ENCODE measurements around the gene ASTN2. TPM values are rescaled to one million over a fixed set of nuclear protein-coding genes. Genes with fewer than 3 reads are reported as not detected.

ASTN2 gene
- total RNA-seq, 1 experiment from 2014 or later = 4.8 TPM

DNA sequence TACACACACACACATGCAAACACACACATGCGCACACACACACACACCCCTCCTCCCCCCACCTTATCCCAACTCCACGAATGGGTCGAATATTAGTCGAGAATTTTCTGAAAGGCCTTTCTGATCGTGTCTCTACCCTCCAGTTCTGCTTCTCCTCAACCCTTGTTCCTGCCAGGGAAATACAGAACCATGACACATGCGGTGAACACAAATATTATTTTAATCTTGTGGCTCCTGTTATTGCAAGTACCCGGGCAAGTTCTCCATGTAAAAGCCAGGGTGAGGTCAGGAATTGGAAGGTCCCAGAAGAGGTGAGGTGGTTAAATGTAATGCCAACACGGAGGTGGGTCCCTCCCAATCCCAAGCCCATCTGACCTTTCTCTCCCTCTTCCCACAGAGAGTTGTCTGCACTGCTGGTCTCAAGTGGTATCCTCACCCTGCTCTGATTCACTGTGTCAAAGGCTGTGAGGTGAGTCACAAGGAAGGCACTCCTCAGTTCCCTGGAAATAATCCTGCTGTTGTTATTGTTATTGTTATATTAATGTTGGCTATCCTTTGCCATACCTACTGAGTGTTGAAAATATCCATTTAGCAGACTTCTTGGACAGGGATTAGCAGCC, 1037.6 kb downstream of the ASTN2 start:
- Histone ChIP-seq H3K9ac (ENCODE audit: low read length) (no peak overlapping the region), H3K27ac (ENCODE audit: low read depth, low read length) (no peak overlapping the region), H4K20me1 (ENCODE audit: insufficient read depth) (no peaks in the 10 kb centered on the region), H2AFZ (ENCODE audit: low read depth, low read length, poor library complexity, severe bottlenecking) (no peak overlapping the region), H3K79me2 (ENCODE audit: insufficient read depth, low read length) (no peaks in the 10 kb centered on the region), H3K9me3 (ENCODE audit: control insufficient read depth in 1 of 2, insufficient read depth in 1 of 2, low read depth in 1 of 2, low read length in 2 of 2) (no peaks in the 10 kb centered on the region), H3K36me3 (ENCODE audit: control insufficient read depth in 1 of 2, insufficient read depth in 2 of 2, low read length in 2 of 2) (no peaks in the 10 kb centered on the region), H3K4me1 (ENCODE audit: control insufficient read depth in 1 of 2, insufficient read depth in 2 of 2, low read length in 2 of 2) (peaks cover 11 to 17% of the 10 kb centered on the region in 2 experiments), H3K4me2 (ENCODE audit: low read length) (peak overlapping the region; percentile 67), H3K4me3 (replicated peaks in 1 of 2; ENCODE audit: low read depth in 1 of 2, low read length in 2 of 2) (no peak overlapping the region), H3K27me3 (ENCODE audit: insufficient read depth, low read length) (no peaks in the 10 kb centered on the region), H3K9me2 (ENCODE audit: insufficient read depth) (no peaks in the 10 kb centered on the region)
- TF ChIP-seq ZFX (IDR thresholded peaks at IDR 0.05) = no peak
- TF ChIP-seq JUND (IDR thresholded peaks at IDR 0.05) = peak; percentile 71
- TF ChIP-seq SP1 (IDR thresholded peaks at IDR 0.05; ENCODE audit: low read depth) = peak; percentile 63
- TF ChIP-seq, protein P1, sequence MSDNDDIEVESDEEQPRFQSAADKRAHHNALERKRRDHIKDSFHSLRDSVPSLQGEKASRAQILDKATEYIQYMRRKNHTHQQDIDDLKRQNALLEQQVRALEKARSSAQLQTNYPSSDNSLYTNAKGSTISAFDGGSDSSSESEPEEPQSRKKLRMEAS (IDR thresholded peaks at IDR 0.05) = 0 out of 2 replicates have a peak, but pooled peaks have one; percentile 36
- TF ChIP-seq CBX3 (IDR thresholded peaks at IDR 0.05; ENCODE audit: low read depth) = peak; percentile 80; the same call in 1 of the 2 replicates
- TF ChIP-seq FOSL1 (IDR thresholded peaks at IDR 0.05; ENCODE audit: low read depth) = peak; percentile 78
- no peak for TF ChIP-seq EZH2 (IDR thresholded peaks at IDR 0.05)
- DNase-seq (ENCODE audit: low read depth, low spot score) = peak; percentile 57
- RAD21 ChIA-PET (ENCODE audit: low non-redundant PET in 1 of 2, low total read pairs in 2 of 2, uncharacterized antibody in 2 of 2, unreplicated experiment in 2 of 2) = no interaction called here
- CTCF ChIA-PET = no interaction called here
- peak; percentile 97 for ATAC-seq
- POLR2A ChIA-PET = no interaction called here
- no TSS peak for BruUV-seq (replicated peaks)
- intact Hi-C loops (cut with micrococcal nuclease) = no loop called here
